ELF-1 (cell line): ENCODE data around the gene SRGAP2B.
A peak's percentile ranks its signal among the peaks of the same experiment; 100 is the strongest.
"Not testable (repeated sequence)": the region's sequence is repeated elsewhere in the genome, so short reads cannot be mapped to it uniquely, and the experiment has no call there.

Experiments used
- DNase-seq: peaks from one replicate; pipeline ENCODE4 v3.0.0-alpha.2; 2016; ENCODE audit warnings: low read depth, low spot score

The SRGAP2B gene

DNA sequence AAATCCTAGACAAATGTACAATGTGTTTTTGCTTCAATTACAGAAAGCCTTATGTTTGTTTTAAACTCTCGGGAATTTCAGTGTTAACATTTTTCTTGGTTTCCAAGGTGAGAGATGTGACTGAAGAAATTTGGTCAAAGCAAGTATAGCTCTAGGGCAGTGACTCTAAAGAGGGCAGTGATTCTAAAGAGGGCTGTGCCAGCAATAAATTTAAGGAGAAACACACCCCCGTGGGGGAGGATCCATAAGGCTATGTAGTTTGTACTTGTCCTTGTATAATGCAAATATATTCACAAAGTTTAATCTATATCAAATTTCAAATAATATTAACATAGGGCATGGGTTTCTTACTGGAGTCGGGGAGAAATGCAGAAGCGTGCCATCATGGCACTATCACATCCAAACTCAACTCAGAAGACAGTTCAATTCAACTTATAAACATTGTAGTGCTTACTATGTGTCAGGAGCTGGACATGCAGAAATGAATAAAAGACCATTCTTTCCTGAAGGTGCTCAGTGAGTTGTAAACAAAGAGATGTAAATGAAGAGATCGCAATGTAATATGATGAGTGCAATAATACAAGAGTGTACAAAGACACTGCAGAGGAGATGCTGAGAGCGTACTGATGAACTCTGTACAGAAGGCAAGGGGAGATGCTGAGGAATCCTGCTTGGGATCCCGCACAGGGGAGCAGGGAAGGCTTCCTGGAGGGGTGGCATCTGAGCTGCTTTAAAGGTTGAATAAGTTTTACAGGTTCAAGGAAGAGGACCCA, 12.5 kb downstream of the SRGAP2B start:
- not testable (repeated sequence) for DNase-seq

DNA sequence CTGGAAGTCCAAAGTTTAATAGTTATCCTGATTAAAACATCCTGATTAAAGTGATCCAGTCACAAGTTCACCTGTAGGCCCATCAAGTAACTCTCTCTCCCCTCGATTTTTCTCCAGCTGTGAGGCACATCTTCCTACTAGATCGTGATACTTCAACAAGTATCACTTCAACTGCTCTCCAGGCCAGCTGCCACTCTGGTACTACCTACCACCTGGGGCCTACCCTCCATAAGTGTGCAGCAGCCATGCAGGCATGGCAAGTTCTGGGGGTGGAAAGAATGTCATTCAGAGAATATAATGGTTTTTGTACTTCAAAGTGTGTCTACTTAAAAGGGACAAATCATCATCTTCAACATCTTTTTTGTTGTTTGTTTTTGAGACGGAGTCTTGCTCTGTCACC, 14.9 kb downstream of the SRGAP2B start:
- DNase-seq: not testable (repeated sequence)

DNA sequence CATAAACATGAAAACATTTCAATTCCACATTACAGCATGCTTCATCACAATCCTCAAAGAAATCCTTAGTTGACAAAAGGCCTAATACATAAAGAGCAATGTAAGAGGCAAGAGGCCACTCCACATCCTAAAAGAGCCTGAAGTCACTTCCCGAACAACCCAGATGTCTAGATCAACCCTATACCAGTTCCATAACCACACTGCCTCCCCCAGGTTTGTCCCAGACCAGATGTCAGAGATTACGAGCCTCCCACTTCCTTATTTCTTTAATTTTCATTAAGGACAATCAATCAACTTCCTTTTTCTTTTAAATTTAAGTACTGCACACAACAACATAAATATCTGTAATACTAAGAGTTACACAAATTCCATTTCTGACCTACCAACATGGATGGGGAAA, 15.4 kb downstream of the SRGAP2B start:
- DNase-seq: not testable (repeated sequence)

DNA sequence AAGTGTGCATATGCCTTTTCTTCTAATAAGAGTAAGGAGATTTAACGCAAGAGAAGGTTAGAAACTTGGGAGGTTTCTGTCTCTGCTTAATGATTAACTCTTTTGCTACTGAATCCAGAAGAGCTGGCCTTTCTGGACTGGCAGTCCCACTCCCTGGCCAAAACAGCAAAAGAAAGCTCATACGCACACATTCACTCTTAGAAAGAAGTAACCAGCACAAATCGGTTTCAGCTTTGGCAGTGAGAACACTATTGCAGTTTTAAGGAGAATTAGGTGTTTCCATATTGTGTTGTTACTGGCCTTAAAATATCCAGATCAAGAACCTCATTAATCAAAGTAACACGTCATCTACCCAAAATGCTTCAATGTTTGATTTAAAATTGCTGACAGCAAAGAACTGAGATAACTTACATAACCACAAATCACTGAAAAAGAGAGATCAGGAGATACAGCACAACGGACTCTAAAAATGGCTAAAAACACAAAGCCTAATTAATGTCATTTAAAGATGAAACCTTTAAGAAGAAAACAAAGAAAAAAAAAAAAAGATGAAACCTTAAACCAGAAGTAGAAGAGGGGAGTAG, 16.2 kb downstream of the SRGAP2B start:
- not testable (repeated sequence) for DNase-seq

DNA sequence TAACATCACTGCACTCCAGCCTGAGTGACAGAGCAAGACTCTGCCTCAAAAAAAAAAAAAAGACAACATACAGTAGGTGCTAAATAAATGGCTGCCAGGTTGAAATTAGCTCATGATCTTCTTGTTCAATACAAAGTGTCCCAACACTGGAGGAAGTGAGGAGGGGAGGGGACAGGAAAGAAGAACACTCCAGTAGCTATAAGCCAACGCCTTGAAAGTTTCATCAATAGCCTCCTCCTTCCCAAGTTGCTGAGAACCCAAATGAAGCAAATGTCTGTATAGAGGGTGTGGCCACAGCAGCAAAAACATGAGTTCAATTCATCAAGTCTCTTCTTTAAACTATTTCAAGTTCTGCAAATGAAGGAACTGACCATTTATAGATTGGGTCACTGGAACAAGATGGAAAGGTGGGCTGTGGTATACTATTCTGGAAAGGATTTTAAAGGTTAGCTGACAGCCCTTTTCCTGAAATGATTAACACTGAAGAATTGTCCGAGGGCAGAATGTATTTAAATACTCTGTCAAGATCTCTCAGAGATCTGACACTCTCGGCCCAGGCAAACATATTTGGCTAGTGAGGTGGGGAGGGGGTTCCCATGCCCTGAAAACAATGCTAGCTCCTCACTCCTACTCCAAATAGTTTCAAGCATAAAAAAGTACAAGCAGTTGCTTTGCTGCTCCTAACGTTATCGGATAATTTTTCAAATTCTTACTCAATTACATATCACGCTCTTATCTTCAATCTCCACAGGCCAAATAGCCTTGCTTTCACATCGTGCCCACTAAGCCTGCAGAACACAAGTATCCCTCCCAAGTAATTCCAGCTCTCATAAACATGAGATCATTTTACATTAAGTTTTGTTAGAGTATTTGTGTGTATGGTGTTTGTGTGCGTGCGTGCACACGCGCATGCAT, 17.0 kb downstream of the SRGAP2B start:
- DNase-seq: not testable (repeated sequence)

DNA sequence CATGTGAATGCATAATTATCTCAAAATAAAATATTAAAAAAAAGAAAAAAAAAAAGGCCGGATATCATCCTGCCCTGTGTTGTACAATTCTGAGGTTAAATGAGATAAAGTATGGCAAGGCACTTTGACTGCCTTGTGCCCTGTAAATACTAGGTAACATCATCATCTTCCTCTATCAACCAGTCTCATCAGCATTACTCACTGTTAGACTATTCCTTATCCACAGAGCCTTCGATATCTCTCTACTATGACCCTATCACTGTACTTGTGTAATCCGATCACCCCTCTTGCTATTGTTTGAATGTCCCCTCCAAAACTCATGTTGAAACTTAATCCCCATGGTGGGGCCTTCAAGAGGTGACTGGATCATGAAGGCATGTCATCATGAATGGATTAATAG, 18.3 kb downstream of the SRGAP2B start:
- DNase-seq: not testable (repeated sequence)

DNA sequence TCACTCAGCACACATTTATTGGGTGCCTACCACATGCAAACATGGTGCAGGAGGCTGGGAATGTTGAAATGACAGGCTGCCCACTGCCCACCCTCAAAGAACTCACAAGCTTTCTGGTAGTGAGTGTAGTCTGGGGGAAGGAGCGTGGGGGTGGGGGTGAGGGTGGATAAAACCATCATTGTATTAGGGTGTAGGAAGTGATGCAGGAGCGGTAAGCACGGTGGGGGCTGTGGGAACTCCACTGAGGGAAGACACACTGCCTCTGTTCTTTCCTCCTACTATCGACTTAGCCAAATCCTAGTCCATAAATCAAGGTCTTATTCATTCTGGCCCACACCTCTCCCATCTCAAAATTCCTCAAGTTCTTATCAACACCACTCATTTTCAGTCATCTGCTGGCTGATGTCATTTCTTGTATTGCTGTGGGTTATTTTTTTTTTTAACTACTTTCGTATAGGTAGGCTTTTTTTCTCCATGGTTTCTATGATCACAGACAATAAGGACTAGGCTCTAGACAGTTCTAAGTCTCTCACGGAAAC, 21.0 kb downstream of the SRGAP2B start:
- not testable (repeated sequence) for DNase-seq

DNA sequence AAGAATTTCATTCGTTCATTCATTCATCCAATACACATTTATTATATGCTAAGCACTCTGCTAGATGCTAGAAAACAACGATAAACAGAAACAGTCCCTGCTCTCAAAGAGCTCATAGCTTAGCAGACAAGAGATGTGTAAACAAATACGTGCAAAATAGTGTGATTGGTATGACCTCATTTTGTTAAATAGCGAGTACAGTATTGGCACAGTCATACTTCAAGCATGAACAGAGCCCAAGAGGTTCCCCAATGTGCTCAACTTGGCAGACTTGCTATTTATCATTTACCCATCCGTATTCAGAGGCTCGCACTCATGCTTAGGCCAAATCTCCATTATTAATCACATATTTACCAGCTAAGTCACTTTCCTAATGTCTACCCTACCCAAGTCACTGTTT, 23.6 kb downstream of the SRGAP2B start:
- DNase-seq: not testable (repeated sequence)

DNA sequence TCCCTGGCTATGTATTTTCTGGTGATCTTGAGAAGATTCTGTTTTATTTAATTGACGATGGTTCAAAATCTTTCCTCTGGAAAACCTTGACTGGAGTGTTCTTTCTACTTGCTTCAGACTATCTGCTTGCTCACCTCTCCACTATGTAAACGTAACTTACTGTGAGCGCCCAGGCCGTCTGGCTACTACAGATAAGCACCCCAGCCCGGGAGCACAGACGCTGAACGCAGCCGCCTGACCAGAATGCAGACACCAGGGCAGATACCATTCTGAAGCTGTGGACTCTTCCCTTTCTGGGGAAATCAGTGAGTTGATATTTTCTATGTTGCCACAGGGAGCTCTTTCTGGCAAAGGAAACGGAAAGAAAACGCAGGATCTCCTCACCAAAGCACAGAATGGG, 28.6 kb downstream of the SRGAP2B start:
- DNase-seq: not testable (repeated sequence)

DNA sequence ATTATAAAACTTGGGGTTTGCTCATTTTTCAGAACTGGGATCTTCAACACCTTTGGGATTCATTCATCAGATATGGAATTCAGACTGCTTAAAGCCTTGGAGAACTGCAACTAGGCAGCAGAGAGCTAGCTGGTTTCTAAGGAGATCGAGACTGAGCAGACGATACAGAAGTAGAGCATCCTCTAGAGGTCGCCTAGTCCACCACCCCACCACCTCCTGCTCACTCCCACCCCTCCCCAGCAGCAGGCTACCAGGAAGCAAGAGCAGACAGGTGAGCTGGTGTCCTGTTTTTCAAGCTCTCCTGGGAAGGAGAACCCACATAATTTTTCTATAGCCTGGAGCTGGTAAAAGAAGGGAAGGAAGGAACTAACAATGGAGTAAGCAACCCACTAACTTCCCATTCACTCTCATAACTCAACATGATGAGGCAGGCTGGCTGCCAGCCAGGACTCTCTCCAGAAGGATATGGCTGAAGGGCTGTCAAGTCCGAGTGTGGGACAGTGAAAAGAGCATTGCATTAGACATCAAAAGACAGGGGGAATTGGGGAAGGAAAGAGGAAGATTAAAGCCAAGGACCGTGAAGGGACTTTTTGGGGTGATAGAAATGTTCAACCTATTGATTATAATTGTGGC, 29.8 kb downstream of the SRGAP2B start:
- not testable (repeated sequence) for DNase-seq

DNA sequence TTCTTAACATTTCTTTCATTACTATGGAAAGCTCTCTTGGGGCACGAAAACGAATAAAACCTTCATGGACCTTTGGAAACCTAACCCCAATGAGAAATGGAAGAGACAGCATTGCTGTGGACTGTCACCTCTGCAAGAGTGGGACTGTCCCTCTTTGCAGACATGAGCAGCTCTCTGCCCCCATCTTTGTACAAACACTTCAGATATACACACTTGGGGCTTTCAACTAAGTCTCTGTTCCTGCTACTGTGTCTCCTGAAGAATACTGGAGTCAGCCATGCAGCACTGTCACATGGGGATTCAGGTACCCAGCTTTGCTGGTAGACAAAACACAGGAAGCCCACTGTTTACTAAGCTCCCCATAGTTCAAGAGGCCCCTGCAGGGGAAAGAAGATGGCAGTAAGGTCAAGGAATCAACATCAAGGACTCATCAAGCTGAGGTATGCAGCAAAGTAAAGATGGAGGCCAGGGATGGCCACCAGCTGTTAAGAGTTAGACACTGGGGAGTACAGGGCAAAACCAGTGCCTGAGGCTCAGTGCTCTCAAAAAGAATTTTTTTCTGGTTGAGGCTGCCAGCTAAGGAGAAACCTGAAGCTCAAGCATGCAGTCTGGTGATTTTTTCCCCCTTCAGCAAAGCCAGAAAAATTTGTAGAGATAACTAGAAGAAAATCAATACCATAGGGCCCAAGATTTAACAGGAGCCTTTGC, 31.0 kb downstream of the SRGAP2B start:
- DNase-seq: peak; percentile 10

DNA sequence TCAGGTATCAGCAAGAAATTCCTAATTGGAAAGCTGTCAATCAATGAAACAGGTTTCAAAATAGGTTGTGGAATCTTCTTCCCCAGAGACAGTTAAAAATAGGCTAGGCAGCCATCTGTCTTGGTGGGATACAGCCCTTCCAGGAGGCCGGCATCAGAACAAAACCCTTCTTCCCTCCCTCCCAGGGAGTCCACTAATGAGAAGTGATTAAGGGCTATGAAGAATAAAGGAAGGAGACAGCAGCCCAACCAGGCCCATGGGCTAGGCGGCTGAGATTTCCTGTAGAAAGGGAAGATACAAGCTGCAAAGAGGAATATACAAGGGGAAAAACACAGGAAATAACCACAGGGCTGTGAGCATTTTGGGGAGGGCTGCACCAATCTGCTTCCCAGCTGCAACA, 31.8 kb downstream of the SRGAP2B start:
- DNase-seq: not testable (repeated sequence)

DNA sequence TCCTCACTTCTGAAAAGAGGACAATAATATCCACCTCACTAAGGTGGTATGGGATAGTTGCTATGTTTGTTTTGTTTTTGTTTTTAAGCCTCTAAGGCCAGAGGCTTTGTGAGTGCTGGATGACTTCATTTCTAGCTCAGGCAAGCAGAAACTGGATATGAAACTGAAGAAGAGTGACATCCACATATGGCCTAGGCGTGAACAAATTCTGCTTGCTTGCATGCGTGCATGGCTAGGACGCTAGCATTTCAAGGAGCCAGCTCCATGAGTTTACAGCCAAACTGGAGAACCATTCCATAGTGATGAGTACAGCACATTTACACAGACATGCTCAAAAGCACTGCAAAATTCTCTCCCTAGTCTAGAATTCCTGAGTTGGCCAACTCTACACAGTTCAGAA, 36.9 kb downstream of the SRGAP2B start:
- not testable (repeated sequence) for DNase-seq

DNA sequence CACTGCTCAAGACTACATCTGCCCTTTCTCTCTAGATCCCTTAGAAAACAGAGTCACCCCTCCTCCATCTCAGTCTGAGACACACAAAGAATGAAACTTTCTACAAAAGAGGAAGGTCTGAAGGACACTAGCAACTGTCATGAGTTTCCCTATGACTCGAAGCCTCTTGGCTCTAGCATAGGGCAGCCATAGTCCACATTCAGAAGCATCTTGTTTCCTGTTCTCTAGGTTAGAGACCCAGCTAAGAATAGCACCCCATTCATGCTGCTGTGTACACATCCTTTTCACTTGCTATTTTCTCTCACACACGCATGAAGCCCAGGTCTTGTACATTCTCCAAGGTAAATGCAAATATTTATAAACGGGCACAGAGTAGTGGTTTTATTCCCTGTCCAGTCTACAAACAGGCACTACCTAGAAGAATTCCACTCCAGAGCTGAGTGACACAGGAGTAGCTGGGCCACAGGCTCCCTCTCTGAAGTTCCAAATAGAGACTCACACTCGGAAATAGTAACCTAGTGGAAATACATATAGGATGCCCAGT, 39.8 kb downstream of the SRGAP2B start:
- not testable (repeated sequence) for DNase-seq

DNA sequence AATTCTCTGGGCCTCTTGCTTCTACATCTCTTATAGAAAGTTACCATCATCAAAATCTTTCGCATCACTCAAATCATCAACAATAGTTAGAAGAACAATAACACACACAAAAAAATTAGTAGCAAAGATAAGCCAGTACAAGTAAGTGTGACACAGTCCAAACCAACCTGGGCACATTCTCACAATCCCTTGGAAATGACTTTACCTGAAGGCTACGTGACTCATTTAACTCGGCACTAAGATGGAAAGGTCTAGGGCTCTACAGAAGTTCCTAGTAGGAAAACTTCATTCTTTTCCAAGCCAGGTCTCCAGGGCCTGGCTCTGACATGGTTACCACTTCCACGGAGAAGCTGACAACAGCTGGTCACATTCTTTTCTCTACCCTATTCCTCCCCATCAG, 41.7 kb downstream of the SRGAP2B start:
- DNase-seq: not testable (repeated sequence)

DNA sequence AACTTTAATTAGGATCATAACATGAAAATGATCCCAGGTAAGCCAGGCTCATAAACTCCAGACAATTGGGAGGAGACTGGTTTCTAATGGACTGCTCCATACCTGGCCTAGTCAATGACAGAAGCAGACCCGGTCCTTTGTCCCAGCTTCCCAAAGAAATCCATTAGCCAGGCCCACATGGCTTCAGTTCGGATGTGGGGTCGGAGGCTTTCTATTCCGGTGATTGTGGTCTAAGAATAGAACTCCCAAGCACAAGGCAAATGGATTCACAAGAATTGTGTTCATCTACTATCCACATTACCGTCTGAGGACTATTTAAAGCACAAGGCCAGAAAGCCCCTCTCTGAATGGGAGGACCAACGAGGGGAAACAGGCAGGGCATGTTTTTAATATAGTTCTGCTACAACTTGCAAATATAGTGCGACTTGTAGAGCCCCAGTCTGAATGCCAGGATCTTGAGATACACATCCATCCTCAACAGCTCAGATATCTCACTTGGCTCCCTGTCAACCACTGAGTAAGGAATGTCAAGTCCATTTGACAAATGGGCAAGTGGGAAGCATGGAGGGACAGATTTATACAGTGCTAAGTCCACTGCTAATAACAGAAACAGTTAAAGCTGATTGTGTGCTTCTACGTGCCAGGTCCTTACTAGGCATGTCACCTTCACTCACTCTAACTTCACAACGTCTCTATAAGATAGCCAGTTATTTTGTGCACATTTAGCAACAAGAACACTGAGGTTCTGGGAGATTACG, 42.9 kb downstream of the SRGAP2B start:
- not testable (repeated sequence) for DNase-seq

DNA sequence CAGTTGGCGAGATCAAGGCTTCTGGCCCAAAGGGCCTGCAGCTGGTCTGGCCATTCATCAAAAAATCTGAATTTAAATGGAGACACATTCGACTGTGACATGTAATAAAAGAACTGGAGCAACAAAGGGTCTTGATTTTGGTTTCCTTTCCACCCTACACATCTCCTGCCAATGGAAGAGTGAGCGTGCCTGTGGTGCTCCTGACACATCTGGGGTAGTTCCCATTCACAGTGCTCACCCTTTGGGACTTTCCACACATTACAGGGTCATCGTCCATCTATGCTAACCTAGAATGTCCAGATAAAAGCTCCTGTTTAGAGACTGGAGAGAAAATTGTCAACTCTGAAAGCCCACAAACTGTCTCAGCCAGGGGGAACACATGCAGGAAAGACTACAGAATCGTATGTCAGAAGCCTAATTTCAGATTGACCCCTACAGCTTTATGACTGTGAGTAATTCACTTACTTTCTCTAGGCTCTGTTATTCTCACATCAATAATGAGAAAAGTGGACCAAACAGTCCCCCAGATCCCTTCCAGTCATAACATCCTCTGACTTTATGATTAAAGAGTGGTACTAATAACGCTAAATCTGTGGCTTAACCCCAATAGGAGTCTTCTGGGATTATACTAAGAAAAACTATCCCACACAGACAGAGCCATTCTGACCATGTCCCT, 46.8 kb downstream of the SRGAP2B start:
- not testable (repeated sequence) for DNase-seq

DNA sequence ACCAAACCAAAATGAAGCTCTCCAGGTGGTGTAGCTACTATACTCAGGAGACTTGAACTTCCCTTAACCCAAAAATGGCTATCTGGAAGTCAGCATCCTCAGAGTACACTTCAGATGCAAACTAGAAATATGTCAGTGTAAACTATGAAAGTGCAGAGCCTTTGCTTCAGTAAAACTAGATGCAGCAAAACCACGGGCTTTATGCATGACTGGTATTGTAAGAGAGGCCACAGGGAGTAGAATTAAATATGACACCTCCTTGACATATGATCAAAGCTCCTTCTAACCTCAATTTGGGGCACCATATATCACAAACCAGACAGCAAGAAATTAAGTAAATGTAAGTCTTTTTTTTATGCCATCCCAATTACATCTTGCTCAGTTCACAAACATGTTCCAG, 47.6 kb downstream of the SRGAP2B start:
- not testable (repeated sequence) for DNase-seq
